Activated CD4-positive, alpha-beta T cell treated with anti-CD3 and anti-CD28 coated beads, Interleukin-2, Interleukin-6, amounts not matched to agents 100 ng/mL and 50 ng/mL, durations not matched to agents 16 hours and 8 hours (primary cell): ENCODE data around the gene OPN4.

Source experiments
- DNase-seq: peaks from one replicate; pipeline ENCODE4 v3.0.0-alpha.2; 2020

Gene OPN4

DNA sequence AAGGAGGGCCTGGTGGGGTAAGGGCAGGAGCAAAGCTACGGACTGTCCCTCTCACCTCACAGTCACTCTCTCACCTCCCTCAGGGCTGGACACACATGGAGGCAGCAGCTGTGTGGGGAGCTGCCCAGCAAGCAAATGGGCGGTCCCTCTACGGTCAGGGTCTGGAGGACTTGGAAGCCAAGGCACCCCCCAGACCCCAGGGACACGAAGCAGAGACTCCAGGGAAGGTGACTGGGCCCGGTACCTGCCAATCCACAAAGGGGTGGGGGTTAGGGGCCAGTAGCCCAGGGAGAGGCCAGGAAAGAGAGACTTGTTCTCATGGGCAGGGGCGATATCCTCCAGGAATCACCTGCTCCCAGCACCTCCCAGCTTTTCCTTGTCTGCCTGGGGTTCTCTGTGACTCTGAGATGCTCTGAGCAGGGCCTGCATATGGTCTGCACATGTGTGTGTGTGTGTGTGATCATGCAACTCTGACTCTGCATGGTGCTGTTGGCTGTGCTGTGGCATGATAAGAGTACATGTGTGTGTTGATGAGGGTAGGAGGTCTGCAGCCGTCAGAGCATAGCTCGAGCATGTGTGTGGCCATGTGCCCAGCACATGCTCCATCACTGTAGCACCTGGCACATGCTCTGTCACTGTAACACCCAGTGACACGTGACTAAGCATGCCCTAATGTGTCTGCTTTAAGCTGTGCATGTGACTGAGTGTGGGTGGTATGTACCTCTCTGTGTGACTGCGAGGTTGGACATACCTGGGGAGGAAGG, 9.4 kb downstream of the OPN4 start:
- no peak for DNase-seq

DNA sequence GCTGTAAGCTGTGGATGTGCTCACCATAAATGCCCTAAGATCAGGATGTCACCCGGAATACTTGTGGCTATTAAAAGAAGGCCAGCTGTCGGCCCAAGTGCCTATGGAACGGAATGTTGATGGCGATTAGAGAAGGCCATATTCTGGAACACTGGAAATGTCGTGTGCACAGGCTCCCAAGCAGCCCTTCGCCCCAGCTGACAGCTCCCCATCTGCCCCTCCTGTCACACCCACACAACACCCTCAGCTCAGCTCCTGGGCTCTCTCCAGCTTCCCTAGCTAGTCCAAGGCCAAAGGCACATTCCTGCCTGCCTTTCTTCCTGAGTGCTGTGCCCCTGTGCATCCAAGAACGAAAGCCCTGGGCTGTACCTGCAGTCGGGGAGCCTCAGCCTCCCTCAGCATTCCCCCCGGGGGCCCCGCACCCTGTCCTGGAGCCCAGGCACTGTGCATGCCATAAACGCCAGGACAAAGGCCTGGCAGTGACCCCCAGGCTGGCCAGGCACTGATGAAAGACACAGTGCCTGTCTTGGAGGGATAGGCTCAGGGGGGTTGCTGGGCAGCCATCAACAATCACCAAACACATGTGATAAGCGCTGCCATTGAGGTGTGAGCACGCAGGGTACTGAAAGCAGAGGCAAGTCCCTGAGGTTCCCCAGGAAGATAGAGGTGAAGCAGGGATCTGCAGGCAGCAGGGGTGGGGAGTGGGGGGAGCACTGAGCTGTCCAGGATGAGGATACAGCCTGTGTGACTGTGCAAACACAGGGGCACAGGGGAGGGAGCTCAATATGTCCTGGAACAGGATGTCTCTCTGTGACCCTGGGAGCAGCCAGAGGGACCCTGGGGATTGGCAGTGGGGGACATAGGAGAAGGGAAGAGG, 10.2 kb downstream of the OPN4 start:
- no peak for DNase-seq

DNA sequence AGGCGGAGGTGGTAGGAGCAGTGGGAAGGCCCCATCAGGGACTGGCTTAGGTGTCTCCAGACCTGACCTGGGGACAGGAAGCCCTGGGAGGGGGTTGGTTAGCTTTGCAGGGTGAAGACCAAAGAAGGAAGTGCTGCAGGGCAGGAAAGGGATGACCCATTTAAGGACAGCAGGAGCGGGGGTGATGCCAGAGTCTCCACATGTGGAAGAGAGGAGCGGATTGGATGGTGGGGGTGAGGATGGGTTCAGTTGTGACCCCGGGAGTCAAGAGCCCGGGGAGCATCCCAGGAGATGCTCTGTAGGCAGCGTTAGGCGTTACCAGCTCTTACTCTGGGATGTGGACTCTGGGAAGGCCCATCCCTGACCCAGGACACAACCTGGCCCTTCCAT, 10.9 kb downstream of the OPN4 start:
- DNase-seq: no peak

DNA sequence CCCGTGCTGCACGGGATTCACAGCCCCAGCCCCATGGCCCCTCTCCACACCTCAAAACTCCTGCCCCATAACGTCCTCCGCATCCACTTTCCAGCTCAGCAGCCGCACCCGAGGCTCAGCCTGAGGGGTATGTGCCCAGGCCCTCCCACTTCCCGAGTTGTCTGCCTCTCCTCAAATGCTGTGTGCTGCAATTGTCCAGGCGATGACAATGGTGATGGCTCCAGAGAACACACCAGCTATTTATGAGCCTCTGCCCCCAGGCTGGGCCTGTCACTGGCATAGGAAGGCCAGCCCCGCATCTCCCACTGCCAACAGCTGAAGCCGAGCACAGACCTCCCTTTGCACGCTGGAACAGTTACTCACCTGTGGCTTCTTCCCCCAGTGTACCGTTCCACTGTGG, 11.5 kb downstream of the OPN4 start:
- DNase-seq: no peak

DNA sequence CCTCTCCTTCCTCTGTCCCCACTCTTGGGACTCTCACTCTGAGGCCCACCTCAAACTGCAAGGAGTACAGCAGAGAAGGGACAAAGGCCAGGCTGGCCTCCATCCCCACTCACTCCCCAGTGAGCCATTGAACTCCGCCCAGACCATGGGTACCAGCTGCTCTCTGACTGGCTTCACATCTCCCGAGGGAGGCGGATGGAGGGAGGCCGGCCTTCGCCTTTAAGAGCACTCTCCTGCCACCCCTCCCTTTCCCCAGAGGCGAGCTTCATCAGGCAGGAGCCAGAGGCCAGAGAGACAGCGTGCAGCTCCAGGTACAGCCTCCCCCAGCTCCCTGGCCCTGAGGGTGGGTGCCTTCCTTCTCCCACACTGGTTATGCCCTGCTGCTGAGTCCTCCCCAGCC, 12.2 kb downstream of the OPN4 start:
- DNase-seq: no peak

DNA sequence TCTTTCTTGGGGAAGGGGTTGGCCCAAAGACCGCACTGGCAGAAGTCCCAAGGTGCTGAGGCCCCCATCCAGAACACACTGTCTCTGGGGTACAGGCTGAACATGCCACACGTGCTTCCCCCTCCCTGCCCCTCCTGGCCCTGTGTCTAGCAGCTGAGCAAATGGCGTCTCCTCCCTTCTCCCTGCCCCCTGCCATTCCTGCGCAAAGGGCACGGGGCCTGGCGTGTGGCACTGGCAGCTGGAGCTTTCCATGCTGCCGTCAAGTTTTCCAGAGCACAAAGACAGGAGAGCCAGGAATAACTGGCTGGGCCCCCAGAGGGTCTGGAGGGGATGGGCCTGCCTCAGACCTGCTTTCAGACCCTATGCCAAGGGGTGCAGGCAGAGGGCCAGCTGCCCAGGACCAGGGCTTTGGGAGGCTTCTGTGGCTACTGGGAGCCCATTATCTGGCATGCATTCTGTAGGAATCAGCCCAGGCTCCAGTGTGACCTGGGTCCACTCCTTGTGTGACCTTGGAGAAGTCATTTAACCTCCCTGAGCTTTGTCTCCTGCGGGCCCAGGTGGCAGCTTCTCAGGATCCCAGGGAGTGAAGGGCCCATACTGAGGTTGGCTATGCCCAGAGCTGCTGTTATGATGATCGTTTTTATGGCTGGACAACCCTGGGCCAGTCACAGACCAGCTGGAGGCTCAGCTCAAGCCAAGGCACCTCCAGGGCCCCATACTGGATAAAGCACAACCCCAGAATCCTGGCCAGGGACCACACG, 13.3 kb downstream of the OPN4 start:
- no peak for DNase-seq

DNA sequence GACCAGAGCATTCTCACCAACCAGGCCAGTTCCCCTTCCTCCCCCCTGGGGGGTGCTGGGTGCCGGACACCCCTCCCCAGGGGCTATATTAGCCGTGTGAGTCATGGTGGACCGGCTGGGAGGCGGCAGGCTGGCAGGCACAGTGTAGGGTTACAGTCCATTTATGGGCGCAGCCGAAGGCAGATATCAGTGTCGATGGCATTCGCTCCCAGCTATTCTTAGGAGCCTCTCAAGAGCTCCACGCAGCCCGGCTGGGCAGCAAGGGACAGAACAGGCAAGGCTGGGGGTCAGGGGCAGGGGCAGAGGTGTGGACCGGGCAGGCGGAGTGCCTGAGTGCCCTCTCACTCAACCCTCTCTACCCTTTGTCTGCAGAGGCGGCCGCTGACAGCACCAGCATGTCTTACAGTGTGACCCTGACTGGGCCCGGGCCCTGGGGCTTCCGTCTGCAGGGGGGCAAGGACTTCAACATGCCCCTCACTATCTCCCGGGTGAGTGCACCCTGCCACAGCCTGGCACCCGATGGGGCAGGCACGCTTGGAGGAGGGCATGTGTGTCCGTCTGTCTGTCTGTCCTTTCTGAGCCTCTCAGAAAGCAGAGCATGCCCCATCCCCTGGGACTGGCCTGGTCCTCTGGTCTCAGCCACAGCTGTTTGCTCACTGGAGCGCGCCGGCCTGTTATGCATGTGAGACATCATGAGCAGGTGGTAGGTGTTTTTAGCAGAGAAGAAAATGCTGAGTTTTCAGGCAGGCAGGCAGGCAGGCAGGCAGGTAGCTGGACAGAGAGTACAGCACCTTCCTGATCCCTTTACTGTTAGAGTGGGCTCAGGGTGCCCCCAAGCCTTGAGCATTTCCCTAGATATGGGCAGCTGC, 14.2 kb downstream of the OPN4 start, which contains the start of gene LDB3:
Gene LDB3 (plus strand): TSS at position 215 of the 869 bp plus-strand sequence. CDS start 181 bp downstream, at position 396.
- DNase-seq: no peak

DNA sequence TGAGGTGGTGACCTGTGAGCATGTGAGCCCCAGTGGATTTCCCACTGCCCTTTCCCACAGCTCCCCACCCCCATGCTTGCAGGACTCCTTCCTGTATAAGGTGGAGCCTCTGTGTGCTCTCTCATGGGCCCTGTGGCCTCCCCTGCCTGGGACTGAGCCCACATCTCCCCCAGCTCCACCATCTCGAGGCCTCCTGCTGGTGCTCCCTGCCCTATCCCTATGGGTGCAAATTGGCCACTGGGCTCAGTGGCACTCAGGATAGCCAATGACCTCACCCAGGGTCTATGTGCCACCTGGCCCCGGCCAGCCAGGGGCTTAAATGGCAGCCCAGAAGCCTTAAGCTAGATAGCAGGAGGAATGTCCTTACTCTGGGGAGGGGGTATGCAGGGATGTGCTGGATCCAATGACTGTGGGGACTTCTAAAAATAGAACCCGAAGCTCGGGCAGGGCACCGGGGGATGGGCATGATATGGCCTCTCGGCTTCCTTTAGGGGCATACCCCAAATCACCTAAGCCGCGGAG, 16.0 kb downstream of the OPN4 start:
- no peak for DNase-seq

DNA sequence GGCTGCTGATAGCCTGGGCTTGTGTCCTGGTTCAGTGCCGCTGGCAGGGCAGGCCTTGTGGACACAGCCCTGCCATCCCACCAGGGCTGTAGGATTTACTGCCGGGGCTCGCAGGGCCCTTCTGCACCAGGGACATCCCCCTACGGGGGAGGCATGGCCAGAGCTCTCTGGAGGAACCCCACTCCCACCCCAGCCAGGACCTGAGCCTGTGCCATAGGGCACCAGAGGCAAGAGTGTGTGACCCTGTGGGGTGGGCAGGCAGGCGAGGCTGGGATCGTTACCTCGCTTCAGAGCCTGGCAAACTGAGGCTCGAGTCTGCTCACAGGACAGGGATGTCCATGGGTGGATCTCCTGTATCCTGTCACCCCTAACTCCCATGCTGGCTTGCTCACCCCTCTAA, 16.5 kb downstream of the OPN4 start:
- no peak for DNase-seq

DNA sequence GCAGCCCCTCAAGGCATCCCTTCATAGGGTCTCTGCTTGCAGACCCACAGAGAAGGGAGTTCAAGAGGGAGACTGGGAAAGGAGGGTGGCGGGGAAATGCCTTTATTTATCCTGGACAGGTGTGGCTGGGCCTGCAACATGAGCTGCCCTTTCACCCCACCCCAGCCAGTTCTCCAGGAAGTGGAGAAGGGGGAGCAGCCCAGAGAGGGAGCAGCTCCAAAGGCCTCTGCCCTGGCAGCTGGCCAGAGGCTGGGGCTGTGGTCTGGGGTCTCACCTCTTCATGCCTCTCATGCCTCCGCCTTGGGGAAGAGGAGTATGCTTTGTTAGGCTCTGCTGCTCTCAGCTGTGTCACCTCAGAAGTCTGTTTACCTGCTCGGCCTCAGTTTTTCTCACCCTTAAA, 17.1 kb downstream of the OPN4 start:
- DNase-seq: no peak

DNA sequence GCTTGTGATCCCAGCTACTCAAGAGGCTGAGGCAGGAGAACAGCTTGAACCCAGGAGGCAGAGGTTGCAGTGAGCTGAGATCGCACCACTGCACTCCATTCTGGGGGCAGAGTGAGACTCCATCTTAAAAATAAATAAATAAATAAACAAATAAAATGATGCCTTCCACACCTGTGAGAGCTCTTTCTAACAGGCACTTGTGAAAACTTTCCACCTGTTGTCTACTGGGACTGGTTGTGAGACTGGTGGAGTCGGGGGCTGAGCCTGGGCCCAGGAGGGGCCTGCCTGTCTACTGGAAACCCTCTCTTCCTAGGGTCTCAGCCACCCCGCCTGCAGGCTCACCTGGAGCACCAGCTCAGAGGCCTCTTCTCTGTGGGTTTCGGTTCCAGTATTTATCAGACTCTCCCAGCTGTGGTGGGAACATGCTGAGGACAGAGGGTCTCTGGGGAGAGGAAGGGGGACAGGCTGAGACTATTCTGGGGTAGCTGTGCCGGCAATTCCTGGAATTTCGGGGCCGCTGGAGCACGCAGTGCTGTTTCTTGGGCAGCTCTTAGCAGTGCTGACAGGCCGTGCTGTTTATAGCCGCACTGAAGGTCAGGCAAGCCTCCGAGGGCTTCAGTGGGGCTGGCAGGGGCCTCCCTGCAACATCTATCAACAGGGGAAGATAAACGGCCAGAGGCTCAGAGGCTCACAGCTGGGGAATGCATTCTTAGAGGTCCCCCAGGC, 17.8 kb downstream of the OPN4 start:
- no peak for DNase-seq

DNA sequence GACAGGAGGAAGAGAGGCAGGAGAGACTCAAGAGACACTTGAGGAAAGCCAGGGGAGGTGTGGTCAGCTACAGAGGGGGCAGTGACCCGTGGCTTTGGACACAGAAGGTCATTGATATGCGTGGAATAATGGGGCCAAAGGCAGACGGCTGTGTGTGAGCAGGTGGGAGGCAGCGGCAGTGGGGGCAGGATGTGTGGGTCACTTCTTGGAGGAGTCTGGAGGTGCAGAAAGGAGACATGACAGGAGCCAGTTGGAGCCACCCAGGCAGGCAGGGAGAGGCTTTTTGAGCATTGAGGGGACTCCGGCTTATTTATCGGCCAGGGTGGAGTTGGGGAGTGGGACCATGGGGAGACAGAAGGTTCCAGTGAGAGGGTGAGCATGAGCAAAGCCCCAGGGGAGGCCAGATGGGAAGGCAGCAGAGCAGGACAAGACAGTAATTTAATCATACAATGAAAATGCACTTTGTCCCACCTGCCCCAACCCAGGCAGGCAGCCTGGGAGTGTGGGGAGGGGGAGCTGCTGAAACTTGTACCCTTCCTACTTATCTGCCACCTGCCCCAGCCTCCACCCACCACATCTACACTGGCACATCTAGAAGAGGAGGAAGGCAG, 19.0 kb downstream of the OPN4 start:
- no peak for DNase-seq

DNA sequence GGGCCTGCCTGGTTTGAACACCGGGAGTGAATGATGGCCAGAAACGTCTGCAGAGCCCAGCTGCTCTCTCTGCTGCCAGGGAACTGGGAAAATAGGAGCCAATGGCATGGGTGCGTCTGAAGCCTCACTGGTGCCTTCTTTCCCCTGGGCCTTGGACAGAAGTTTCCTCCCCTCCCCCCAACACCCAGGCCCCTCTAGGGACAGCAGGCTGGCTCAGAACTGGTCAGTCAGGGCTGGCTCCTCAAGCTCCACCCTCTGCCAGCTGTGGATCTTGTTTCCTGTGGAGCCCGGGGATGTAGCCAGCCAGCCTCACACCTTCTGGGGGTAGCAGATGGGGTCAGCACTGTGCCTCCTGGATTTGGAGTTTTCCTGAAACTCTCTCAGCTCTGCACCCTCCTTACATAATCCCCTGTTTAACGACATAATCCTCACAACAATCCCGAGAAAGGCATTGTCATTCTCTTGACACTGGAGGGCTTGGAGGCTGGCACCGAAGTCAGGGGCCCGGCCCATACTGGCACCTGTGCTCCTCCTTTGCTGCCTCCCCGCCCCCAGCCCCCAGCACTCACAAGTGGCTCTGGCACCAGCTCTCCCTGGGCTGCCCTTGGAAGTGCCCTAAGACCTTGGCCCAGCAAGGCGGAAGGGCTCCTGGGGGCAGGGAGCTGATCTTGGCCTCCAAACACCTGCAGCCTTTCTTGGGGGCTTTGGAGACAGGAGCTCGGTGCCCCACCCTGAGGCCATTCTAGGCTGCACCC, 19.7 kb downstream of the OPN4 start:
- DNase-seq: no peak

DNA sequence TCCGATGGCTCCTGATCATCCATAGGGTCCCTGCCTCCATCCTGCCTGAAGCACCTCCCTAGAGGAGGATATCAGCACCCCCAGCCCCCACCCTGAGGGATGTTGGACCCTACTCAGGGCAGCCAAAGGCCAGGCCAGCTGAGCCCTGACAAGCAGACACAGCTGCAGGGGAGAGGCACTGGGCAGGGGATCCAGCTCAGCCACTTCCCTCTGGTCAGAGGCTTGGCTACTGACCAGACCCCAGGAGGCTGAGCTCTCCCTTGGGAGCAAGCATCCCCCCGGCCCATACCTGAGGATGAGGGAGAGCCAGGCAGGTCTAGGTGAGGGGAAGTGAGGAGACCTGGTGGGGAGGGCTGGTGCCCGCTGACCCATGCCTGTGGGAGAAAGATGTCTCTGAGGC, 20.6 kb downstream of the OPN4 start:
- DNase-seq: no peak

DNA sequence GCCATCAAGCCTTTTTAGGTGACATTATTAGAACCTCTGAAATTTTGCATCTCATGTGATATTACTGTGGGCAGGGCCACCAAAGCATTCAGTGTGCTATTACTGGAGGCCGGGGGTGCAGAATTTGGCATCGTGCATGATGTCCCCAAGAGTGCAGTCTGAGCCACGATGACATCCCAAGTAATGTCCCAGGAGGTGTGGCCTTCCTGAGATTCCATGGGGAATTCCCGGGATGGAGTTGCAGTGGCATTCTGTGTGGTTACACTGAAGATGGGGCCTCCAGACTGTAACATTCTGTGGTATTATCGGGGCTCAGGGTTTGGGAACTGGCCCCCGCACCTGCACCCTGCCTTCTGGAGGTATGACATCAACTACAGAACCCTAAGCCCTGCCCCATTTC, 23.0 kb downstream of the OPN4 start:
- DNase-seq: no peak

DNA sequence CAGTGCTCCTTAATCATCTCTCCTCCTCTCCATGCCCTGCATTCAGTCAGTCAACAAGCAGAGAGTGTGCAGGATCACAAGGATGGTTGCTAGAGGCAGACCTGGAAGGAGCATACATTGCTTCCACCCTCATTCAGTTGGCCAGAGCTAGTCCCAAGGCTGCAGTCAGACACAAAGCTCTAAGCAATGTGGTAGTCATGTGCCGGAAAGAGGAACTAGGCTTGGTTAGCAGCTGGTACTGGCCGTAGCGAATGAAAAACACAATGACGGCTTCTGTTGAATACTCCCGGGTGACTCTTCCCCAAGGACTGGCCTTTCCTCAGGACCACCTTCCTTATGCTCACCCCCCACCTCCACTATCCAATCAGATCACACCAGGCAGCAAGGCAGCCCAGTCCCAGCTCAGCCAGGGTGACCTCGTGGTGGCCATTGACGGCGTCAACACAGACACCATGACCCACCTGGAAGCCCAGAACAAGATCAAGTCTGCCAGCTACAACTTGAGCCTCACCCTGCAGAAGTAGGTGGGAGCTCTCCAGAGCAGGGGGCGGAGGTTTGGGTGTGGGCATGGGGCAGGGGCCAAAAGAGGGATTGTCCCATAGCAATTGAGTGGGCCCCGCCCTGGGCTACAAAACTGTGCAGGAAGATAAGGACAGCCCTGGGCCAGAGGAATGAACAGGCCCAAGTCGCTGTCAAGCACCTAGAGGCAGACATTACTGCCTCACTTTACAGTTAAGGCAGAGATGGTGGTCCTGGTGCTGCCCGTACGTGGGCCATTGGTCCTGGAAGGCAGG, 24.8 kb downstream of the OPN4 start:
- no peak for DNase-seq

DNA sequence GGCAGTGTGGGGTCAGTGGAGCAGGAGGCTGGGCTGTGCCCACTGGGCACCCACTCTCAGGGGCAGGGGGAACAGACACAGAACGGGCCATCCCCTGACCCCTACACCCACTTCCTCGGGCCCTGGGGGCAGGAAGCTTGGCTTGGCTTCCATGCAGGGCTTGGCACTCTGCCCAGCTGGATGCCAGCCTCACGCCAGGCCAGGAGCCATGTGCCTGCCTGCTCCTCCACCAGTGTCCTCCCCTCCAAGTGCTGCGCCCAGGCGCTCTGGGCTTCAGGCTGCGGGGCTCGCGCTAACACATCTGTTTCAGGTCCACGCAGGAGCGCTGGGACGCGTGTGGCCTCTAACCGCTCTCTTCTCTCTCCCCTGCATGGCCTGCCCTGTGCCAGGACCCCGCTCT, 26.7 kb downstream of the OPN4 start:
- DNase-seq: no peak

DNA sequence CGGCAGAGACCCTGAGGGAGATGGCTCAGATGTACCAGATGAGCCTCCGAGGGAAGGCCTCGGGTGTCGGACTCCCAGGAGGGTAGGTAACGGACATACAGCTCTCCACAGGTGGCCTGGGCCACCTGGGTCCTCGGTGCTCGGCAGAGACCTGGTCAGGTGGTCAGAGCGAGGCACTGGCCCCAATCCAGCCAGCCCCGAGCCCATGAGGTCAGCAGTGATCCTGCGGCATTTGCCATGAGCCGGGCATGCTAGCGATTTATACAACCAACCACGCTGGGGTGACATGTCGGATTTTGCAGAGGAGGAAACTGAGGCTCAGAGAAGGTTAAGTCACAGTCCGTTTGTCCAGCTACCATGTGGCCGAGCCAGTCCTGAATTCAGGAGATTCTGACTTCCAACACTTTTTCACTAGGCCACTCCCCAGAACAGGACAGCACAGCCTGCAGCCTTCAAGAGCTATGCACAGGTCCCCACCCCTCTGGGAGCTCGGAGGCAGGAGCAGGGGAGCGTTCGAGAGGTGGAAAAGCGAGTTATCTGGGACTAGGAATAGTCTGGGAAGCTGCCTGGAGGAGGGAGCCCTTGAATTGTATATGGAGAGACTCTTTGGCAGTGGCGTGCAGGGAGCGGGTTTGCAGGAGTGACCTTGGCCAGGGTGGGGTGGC, 27.5 kb downstream of the OPN4 start:
- no peak for DNase-seq

DNA sequence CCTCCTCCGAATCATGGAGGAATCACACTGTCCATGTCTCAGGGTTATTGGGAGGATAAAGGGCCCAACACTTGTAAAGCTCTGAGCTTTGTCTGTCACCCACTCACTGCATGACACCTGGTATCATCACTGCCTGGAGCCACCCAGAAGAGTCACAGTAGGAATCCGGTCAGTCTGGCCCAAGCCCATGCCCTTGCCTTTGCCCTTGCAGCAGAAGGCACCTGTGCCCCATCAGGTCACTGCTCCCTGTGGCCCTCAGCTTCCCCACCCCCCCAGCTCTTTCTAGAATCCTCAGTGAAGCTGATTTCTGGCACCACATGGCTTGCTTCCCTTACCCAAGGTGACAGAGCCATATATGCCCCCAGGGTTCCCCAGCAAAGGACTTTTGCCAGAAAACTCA, 28.3 kb downstream of the OPN4 start:
- DNase-seq: no peak
